ENCODE data around the gene ACVR1.

The ACVR1 gene

DNA sequence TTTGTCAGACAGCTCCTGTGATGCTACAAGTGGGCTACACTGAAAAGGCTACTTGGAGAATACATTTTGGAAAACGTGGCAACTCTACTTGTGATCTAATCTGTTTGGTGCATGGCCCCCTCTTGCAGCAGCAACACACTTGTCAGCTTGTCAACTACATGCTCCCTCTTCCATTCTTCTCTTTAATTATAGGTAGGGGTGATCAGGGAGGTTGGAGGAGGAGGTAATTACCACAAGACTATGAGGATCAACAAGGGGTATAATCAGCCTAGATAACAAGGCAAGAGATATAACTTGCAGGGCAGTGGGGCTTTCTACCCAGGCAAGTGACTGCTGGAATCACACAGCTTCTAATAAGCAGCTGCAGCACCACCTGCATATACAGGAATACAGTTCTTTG, 104.9 kb downstream of the ACVR1 start:
- in situ Hi-C loops (cut with MboI; ENCODE audit: low pct_unique_long_range_greater_than_20kb, low sequenced_read_pairs, unreplicated experiment) = loop anchor here (25.0 kb wide), 1 partner anchor 459 kb away; no protein-coding TSS in a partner anchor
- TF ChIP-seq CTCF (IDR thresholded peaks at IDR 0.05; ENCODE audit: extremely low read depth, insufficient read depth, missing control alignments) = no peak
- no peak for DNase-seq (ENCODE audit: low spot score)

DNA sequence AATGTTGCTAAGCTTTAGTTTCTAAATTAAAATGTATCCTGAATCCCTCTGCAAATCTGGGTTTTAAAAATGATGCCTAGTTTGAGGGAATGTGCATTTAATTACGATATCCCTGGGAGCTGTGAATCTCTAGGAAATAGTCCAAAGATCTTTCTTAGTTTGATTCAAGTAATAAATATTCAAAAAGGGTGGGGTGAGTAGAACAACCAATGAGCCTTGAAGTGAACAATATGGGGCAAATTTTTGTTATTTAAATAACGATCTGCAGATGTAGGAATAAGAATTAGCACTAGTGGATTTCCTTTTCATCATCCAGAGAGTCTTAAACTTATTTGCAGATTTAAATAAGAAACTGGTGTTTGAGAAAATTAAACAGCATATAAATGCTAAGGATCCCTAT, 106.3 kb downstream of the ACVR1 start:
- in situ Hi-C loops (cut with MboI; ENCODE audit: low pct_unique_long_range_greater_than_20kb, low sequenced_read_pairs, unreplicated experiment) = loop anchor here (25.0 kb wide), 1 partner anchor 458 kb away; no protein-coding TSS in a partner anchor
- DNase-seq (ENCODE audit: low spot score) = no peak
- TF ChIP-seq CTCF (IDR thresholded peaks at IDR 0.05; ENCODE audit: extremely low read depth, insufficient read depth, missing control alignments) = no peak

- in situ Hi-C loops (cut with MboI; ENCODE audit: low pct_unique_long_range_greater_than_20kb, low sequenced_read_pairs, unreplicated experiment) = loop anchor here (25.0 kb wide), 1 partner anchor 452 kb away; no protein-coding TSS in a partner anchor
- no peak for TF ChIP-seq CTCF (IDR thresholded peaks at IDR 0.05; ENCODE audit: extremely low read depth, insufficient read depth, missing control alignments)
- DNase-seq (ENCODE audit: low spot score) = no peak
Observed at GRCh38 chr2:157764386-157764785, 111.7 kb downstream of the ACVR1 start.

- no peak for DNase-seq (ENCODE audit: low spot score)
- in situ Hi-C loops (cut with MboI; ENCODE audit: low pct_unique_long_range_greater_than_20kb, low sequenced_read_pairs, unreplicated experiment) = loop anchor here (25.0 kb wide), 1 partner anchor 449 kb away; no protein-coding TSS in a partner anchor
- TF ChIP-seq CTCF (IDR thresholded peaks at IDR 0.05; ENCODE audit: extremely low read depth, insufficient read depth, missing control alignments) = no peak
Observed at GRCh38 chr2:157761520-157761919, 114.6 kb downstream of the ACVR1 start.

DNA sequence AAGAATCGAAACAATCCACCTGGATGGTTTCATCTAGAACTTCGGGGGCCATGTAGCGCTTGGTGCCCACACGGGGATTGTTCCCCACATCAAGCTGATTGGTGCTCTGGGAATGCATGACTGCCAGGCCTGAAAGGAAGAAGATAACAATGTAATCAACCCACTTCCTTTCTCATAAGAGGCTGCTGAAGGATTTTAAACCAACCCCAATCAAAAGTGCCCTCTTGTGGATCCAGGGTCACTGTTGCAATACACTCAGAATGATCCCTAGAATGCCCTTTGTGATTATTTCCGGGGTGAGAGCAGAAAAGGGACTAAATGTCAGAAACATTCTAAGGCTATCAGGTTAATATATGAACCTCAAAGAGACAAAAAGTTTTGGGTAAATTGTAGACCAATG, 115.2 kb downstream of the ACVR1 start:
- no peak for DNase-seq (ENCODE audit: low spot score)
- TF ChIP-seq CTCF (IDR thresholded peaks at IDR 0.05; ENCODE audit: extremely low read depth, insufficient read depth, missing control alignments) = no peak
- in situ Hi-C loops (cut with MboI; ENCODE audit: low pct_unique_long_range_greater_than_20kb, low sequenced_read_pairs, unreplicated experiment) = loop anchor here (25.0 kb wide), 1 partner anchor 449 kb away; no protein-coding TSS in a partner anchor

- TF ChIP-seq CTCF (IDR thresholded peaks at IDR 0.05; ENCODE audit: extremely low read depth, insufficient read depth, missing control alignments) = no peak
- in situ Hi-C loops (cut with MboI; ENCODE audit: low pct_unique_long_range_greater_than_20kb, low sequenced_read_pairs, unreplicated experiment) = loop anchor here (25.0 kb wide), 1 partner anchor 448 kb away; no protein-coding TSS in a partner anchor
- DNase-seq (ENCODE audit: low spot score) = no peak
Observed at GRCh38 chr2:157759855-157760254, 116.3 kb downstream of the ACVR1 start.

Data from GM13977 (cell line).